ENCODE data around the gene ZNF467. TPM values are rescaled to one million over a fixed set of nuclear protein-coding genes. Genes with fewer than 3 reads are reported as not detected.

Gene ZNF467
- total RNA-seq, 1 donor from 2014 or later: 3.6 TPM

- no peak for ATAC-seq
Observed at GRCh38 chr7:149808311-149808710, 34.9 kb upstream of the ZNF467 start.

GRCh38 chr7:149806726-149807125, 33.3 kb upstream of the ZNF467 start:
- ATAC-seq: no peak

GRCh38 chr7:149804106-149804505, 30.7 kb upstream of the ZNF467 start:
- no peak for ATAC-seq

GRCh38 chr7:149803551-149804074, 30.2 kb upstream of the ZNF467 start:
- no peak for ATAC-seq

GRCh38 chr7:149802966-149803365, 29.6 kb upstream of the ZNF467 start:
- no peak for ATAC-seq

GRCh38 chr7:149801816-149802215, 28.4 kb upstream of the ZNF467 start:
- ATAC-seq: no peak

- no peak for ATAC-seq
Observed at GRCh38 chr7:149801002-149801566, 27.7 kb upstream of the ZNF467 start.

GRCh38 chr7:149800169-149800555, 26.8 kb upstream of the ZNF467 start:
- ATAC-seq: no peak

- no peak for ATAC-seq
Observed at GRCh38 chr7:149799397-149800168, 26.2 kb upstream of the ZNF467 start.

GRCh38 chr7:149797771-149798170, 24.4 kb upstream of the ZNF467 start:
- ATAC-seq: no peak

GRCh38 chr7:149796287-149796860, 23.0 kb upstream of the ZNF467 start:
- no peak for ATAC-seq

- no peak for ATAC-seq
Observed at GRCh38 chr7:149795126-149795525, 21.7 kb upstream of the ZNF467 start.

GRCh38 chr7:149794661-149795060, 21.3 kb upstream of the ZNF467 start:
- ATAC-seq: no peak

- ATAC-seq: no peak
Observed at GRCh38 chr7:149793261-149793660, 19.9 kb upstream of the ZNF467 start.

GRCh38 chr7:149792220-149792595, 18.8 kb upstream of the ZNF467 start:
- ATAC-seq: no peak

- no peak for ATAC-seq
Observed at GRCh38 chr7:149791411-149792219, 18.2 kb upstream of the ZNF467 start.

- no peak for ATAC-seq
Observed at GRCh38 chr7:149790754-149791360, 17.5 kb upstream of the ZNF467 start.

- ATAC-seq: peak; percentile 32
Observed at GRCh38 chr7:149790146-149790548, 16.8 kb upstream of the ZNF467 start.

GRCh38 chr7:149789101-149789500, 15.7 kb upstream of the ZNF467 start:
- no peak for ATAC-seq

- no peak for ATAC-seq
Observed at GRCh38 chr7:149788300-149788851, 15.0 kb upstream of the ZNF467 start.

- ATAC-seq: peak; percentile 47
Observed at GRCh38 chr7:149787428-149788299, 14.3 kb upstream of the ZNF467 start.

All from esophagus mucosa (tissue), 1 donor.